Stimulated activated CD8-positive, alpha-beta memory T cell treated with anti-CD3 and anti-CD28 coated beads, Interleukin-12 subunit alpha, Interleukin-12 subunit beta, amount 100 ng/mL, for 24 hours (primary cell): Measurements from ENCODE around the gene DAGLB.
"Not testable (repeated sequence)": the region's sequence is repeated elsewhere in the genome, so short reads cannot be mapped to it uniquely, and the experiment has no call there.

Experiments
- DNase-seq: peaks from one replicate; pipeline ENCODE4 v3.0.0-alpha.2; 2020; ENCODE audit errors: extremely low read depth

The DAGLB gene

DNA sequence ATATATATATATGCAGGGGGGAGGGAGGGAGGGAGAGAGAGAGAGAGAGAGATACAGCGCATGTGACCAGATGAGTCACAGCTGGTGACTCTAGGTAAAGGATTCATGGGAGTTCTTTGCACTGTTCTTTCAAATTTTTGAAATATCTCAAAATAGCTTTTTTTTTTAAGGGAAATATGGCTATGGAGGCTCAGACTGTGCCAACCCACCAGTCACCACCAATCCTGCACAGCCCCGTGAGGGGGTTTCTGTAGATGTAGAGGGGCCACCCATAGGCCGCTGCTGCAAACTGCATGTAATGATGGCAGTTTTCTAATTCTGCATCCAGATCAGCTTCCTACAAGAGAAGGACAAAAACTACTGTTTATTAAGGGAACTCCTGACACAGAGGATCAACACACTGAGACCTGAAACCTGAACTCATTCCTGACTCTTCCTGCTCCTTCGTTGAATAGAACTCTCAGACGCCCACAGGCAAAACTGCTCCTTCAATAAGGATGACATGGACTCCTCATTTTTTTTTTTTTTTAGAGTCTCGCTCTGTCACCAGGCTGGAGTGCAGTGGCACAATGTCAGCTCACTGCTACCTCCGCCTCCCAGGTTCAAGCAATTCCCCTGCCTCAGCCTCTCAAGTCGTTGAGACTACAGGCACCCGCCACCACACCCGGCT, 17.3 kb downstream of the DAGLB start:
- DNase-seq, result no peak

DNA sequence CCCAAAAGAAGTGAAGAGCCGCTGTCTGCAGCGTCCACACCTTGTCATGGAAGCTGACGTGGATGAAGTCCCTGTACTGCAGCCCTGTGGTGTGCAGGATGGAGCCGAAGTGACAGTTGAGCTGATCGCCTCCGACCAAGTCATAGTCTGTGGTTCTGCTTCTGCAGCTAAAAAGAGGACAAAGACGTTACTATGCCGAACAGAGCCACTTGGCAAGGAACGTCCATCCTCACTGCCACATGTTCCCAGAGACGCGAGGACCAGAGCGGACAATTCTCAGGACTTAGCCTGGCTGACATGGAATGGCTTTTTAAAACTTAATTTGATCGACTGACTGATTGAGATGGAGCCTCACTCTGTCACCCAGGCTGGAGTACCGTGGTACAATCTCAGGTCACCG, 21.8 kb downstream of the DAGLB start:
- no peak for DNase-seq

DNA sequence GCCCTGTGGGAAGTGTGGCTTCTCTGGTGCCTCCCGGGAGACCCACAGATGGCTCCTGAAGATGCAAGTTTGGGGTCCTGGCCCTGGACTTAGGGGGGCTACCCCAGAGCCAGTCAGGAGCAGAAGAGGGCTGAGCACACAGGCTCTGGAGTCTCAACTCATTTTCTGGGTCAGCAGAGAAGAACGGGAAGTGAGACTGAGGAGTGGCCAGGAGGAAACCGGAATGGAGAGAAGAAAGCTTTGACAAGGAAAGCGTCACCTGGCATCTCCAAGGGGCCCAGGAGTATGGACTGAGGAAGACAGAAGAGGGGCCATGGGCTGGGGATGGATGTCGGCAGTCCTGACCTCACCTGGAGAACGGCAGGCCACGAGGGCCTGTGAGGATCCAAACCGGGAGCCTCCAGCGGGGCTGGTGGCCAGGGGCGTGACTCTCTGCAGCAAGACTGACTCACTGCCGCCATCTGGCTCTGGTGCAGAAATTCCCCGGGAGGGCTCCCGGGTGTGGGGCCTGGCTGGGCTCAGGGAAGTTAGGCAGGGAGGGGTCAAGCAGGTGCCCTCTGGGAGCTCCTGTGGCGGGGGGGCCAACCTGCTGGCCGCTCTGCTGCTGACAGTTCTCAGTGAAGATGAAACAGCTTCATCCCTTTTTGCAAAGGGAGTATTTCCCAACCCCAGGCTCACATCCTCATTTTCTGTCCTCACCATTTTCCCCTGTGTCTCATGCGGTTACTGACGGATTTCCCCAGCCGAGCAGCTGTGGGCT, 23.6 kb downstream of the DAGLB start:
- no peak for DNase-seq

DNA sequence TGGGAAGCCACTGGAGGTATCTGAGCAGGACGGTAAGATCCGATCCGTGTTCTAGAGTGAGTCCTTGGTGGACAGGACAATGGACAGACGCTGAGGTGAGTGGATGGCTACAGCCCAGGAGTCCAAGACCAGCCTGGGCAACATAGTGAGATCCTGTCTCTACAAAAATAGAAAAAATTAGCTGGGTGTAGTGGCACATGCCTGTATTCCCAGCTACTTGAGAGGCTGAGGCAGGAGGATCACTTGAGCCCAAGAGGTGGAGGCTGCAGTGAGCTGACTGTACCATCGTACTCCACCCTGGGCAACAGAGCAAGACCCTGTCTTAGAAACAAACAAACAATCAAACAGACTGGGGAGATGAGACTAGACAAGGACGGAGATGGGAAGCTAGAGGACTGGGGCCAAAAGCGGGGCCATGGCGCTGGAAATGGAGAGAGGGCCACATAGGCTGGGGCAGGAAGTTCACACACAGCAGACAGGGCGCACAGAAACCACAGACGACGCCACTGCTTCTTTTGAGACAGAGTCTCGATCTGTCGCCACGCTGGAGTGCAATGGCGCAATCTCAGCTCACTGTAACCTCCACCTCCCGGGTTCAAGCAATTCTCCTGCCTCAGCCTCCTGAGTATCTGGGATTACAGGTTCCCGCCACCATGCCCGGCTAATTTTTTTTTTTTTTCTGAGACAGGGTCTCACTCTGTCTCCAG, 24.7 kb downstream of the DAGLB start:
- DNase-seq, result no peak

DNA sequence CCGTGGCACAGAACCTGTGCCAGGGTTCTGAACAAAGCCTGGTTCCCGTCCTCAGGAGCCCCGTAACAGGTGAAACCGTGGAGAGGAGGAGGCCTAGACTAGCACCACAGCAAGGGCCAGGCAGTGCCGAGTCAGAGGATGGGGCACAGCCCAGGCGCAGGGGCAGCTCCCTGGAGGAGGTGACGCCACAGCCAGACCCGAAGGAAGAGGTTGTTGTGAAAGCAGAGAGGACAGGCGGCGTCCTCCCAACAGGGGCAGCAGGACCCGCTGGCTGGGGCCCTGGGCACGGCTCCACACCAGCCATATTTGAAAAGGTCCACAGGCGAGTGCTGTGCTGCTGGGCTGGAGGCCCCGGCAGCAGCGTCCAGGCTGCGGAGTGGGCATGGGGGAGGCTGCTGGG, 25.7 kb downstream of the DAGLB start:
- DNase-seq, result no peak

DNA sequence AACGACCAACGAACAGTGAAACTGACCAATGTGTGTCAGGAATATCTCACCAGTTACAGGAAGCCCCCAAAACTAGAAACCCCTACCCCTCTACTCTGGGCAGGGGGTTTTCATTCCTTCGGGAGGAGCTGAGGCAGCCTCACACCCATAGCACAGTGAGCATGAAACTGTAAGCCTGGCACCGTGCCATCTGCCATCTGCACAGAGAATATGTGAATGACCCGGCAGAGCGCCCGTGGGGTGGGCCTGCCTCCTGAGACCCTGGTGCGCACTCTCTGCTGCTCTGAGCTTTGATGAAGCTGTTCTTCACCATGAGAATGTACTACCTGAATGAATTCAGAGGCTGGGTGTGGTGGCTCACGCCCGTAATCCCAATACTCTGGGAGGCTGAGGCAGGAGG, 27.1 kb downstream of the DAGLB start:
- DNase-seq, result no peak

- DNase-seq, result no peak
Measured at GRCh38 chr7:6419310-6419773, 28.4 kb downstream of the DAGLB start.

DNA sequence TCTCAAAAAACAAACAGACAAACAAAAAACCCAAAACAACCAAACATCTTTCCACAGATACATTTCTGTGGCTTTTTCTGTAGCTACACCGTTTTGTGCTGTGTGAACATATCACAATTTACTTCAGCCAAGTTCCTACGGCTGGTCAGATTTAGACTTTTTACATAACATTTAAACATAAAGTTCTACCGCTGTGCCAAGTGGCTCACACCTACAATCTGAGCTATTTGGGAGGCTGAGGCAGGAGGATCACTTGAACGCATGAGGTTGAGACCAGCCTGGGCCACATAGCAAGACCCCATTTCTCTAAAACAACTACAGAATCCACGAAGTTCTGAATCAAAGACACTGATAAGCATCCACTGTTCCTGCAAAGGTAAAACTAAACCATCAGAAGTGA, 30.3 kb downstream of the DAGLB start:
- DNase-seq, result no peak

- DNase-seq, result no peak
Measured at GRCh38 chr7:6416516-6417145, 31.1 kb downstream of the DAGLB start.

DNA sequence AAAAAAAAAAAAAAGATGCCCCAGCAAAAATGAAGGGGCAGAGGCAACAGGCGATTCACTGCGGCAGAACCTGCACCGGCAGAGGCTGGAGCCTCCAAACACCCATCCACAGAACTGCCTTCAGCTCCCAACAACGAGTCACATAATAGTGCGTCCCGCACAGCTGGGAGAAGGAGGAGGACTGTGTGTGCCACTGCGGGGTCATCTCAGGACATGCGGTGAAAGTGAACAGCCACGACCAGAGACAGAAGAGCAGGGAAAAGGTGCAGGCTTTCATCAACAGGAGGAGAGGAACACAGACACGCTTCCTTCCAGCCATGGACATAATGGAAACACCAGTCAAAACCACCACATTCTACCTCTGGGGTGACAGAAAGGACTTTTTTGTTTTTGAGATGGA, 34.1 kb downstream of the DAGLB start:
- no peak for DNase-seq

- no peak for DNase-seq
Measured at GRCh38 chr7:6409944-6410693, 37.6 kb downstream of the DAGLB start.

DNA sequence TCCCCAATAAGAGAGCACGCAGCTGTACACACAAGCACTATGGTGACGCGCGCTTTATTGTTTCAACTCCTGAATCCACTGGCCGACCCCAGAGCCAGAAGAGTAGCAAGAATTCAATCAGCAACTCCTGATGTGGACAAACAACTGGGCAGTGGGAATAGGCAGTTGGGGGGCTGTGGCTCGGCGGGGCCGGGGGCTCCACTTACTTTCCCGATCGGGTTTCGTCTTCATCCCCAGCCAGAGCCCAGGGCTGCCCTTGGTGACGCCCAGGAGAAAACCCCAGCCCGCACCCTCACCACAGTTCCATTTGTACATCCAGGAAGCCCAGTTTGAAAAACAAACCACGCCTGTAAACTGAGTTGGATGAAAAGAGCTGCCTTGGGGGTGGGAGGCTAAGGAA, 38.7 kb downstream of the DAGLB start:
- no peak for DNase-seq

DNA sequence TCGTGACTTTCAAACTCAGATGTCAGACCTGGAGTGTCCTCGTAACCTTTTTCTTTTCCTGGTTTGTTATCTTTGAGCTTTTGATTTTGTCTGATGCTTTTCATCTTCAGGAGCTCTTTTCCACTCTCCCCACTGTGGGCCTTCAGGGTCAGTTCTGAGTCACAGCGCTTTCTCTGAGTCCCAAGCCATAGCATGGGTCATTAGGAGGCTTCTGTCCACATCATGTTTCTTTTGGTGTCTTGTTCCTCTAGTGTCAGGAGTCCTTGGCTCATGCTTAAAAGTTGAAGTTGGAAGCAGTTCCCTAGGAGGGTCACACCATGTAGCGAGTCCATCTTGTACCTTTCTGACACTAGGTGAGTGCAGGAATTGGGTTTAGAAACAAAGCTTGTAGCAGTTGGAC, 40.3 kb downstream of the DAGLB start:
- no peak for DNase-seq

DNA sequence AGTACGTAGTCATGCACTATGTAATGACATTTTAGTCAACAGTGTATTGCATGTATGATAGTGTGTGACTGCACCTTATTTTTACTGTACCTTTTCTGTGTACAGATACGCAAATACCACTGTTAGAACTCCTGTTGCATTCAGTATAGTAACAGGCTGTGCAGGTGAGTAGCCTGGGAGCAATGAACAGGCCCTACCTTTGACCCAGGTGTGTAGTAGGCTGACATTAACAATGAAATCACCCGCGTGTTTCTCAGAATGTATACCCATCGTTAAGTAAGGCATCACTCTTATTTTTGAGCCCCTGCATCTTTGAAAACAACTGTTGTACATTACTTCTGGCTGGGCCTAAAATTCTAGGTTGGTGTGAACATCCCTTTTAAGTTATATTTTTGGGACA, 41.6 kb downstream of the DAGLB start:
- no peak for DNase-seq

GRCh38 chr7:6403907-6404306, 43.8 kb downstream of the DAGLB start:
- DNase-seq, result no peak

- no peak for DNase-seq
Measured at GRCh38 chr7:6402741-6403140, 45.0 kb downstream of the DAGLB start.

DNA sequence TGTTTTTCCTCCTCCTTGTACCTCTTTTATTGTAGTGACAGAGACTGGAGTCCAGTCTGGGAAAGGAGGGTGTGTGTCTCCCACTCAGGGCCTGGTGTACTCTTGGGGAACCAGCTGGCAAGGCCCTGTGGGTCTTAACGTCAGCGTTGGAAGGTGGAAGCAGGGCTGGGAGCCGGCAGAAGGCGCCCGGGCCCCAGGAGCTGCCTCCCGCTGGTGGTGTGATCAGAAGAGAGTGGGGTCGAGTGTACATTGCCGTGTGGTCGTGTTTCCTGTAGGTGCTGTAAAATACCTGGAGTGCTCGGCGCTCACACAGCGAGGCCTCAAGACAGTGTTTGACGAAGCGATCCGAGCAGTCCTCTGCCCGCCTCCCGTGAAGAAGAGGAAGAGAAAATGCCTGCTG, 45.7 kb downstream of the DAGLB start:
- no peak for DNase-seq

DNA sequence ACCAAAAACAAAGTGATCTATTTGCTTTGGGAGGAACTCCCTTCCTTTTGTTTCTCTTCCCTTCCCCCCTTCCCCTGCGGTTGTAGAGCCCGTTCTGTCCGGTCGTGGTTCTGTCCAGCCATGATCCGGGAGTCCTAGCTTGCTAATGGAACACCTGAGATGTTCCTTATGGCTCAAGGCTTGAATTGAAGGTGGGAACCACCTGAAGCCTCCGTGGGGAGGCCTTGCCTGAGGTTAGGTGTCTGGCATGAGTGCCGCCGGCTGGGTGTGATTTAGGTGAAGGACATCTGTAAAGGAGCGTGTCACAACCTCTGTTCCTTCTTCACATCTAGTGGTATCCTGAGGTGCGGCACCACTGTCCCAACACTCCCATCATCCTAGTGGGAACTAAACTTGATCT, 46.2 kb downstream of the DAGLB start:
- no peak for DNase-seq

DNA sequence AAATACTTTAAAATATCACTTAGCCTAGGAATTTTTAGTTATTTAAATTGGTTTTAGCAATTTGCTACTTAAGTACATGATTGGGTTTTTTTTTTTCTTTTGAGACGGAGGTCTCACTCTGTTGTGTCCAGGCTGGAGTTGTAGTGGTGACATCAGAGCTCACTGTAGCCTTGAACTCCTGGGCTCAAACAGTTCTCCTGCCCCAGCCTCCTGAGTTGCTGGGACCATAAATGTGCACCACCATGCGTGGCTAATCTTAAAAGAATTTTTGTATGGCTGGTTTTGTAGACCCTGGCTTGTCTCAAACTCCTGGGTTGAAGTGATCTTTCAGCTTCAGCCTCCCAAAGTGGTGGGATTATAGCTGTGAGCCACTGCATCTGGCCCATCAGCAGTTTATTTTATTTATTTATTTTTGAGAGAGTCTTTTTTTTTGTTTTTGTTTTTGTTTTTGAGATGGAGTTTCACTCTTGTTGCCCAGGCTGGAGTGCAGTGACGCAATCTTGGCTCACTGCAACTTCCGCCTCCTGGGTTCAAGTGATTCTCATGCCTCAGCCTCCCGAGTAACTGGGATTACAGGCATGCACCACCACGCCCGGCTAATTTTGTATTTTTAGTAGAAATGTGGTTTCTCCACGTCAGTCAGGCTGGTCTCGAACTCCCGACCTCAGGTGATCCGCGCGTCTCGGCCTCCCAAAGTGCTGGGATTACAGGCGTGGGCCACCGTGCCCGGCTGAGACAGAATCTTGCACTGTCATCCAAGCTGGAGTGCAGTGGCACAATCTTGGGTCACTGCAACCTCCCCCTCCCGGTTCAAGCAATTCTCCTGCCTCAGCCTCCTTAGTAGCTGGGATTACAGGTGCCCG, 47.3 kb downstream of the DAGLB start:
- DNase-seq, result not testable (repeated sequence)

DNA sequence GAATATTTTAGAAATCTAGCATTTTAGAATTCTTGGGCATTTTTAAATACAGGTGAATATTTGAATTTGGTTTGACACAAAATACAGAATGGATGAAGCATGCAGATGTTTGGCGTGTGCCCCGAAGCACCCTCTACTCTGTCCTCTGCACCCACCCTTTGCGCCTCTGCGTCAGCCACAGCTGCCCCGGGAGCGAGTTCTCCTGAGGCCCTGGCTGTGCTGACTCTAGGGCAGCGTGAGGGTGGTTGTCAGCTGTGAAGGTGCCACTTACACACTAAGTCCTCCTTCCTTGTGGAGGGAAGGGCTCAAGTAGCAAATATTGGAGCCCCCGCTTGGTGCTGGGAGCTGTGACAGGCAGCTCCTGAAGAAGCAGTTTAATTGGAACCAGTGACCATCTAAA, 48.4 kb downstream of the DAGLB start:
- DNase-seq, result no peak

- DNase-seq, result no peak
Measured at GRCh38 chr7:6398943-6399342, 48.8 kb downstream of the DAGLB start.
